Astrocyte (in vitro differentiated cells and primary cell): ENCODE measurements around the gene CTRB1. TPM values are rescaled to one million over a fixed set of nuclear protein-coding genes. Genes with fewer than 3 reads are reported as not detected.
"Not testable (repeated sequence)": the region's sequence is repeated elsewhere in the genome, so short reads cannot be mapped to it uniquely, and the experiment has no call there.

Experiments
- DNase-seq: peaks from one replicate; pipeline ENCODE4 v3.0.0-alpha.2; 2010; ENCODE audit warnings: low read depth
- FAIRE-seq: peaks from 2 replicates; lab custom pipeline; 2011; peaks lifted over from hg19 to GRCh38; lab: Jason Lieb, UNC
- H2AFZ ChIP-seq: 2 replicates; pipeline ENCODE4 v1.6.0; 2012; ENCODE audit warnings: low read depth, low read length, inconsistent platforms
- H3K27ac ChIP-seq: 2 replicates; pipeline ENCODE4 v1.5.1; 2011; ENCODE audit warnings: low read depth, low read length, inconsistent platforms
- H3K27me3 ChIP-seq: 2 replicates; pipeline ENCODE4 v1.6.0; 2011; ENCODE audit warnings: low read length, inconsistent platforms; ENCODE audit not compliant: insufficient read depth
- H3K36me3 ChIP-seq: 2 replicates; pipeline ENCODE4 v1.5.1; 2011; ENCODE audit warnings: low read length, inconsistent platforms; ENCODE audit not compliant: insufficient read depth
- H3K4me1 ChIP-seq: 2 replicates; pipeline ENCODE4 v1.5.1; 2011; ENCODE audit warnings: low read length, inconsistent platforms; ENCODE audit not compliant: insufficient read depth
- H3K4me2 ChIP-seq: 2 replicates; pipeline ENCODE4 v1.6.0; 2012; ENCODE audit warnings: low read length, inconsistent platforms
- H3K4me3 ChIP-seq: 2 replicates; pipeline ENCODE4 v1.5.1; 2011; ENCODE audit warnings: low read depth, mild to moderate bottlenecking, low read length, inconsistent platforms; ENCODE audit not compliant: insufficient read depth
- H3K79me2 ChIP-seq: 2 replicates; pipeline ENCODE4 v1.6.0; 2012; ENCODE audit warnings: mild to moderate bottlenecking, low read length, inconsistent platforms; ENCODE audit not compliant: insufficient read depth
- H3K9ac ChIP-seq: 2 replicates; pipeline ENCODE4 v1.6.0; 2012; ENCODE audit warnings: mild to moderate bottlenecking, low read length, inconsistent platforms
- H3K9me3 ChIP-seq: 2 replicates; pipeline ENCODE4 v1.5.1; 2012; ENCODE audit warnings: low read depth, mild to moderate bottlenecking, low read length, inconsistent platforms; ENCODE audit not compliant: insufficient read depth
- H4K20me1 ChIP-seq: 2 replicates; pipeline ENCODE4 v1.6.0; 2012; ENCODE audit warnings: low read length, inconsistent platforms; ENCODE audit not compliant: insufficient read depth
- H3K27ac Mint-ChIP-seq: one replicate; pipeline ENCODE4 v1.8.0; 2021; ENCODE audit warnings: mild to moderate bottlenecking, mixed read lengths; ENCODE audit not compliant: unreplicated experiment
- H3K27me3 Mint-ChIP-seq: one replicate; pipeline ENCODE4 v1.8.0; 2021; ENCODE audit warnings: low read depth, mixed read lengths; ENCODE audit not compliant: unreplicated experiment
- H3K36me3 Mint-ChIP-seq: one replicate; pipeline ENCODE4 v1.8.0; 2021; ENCODE audit warnings: low read depth, mixed read lengths; ENCODE audit not compliant: unreplicated experiment
- H3K4me1 Mint-ChIP-seq: one replicate; pipeline ENCODE4 v1.8.0; 2021; ENCODE audit warnings: low read depth, mixed read lengths; ENCODE audit not compliant: unreplicated experiment
- H3K4me3 Mint-ChIP-seq: one replicate; pipeline ENCODE4 v1.8.0; 2021; ENCODE audit warnings: mild to moderate bottlenecking, moderate library complexity, mixed read lengths; ENCODE audit not compliant: unreplicated experiment
- H3K9me3 Mint-ChIP-seq: one replicate; pipeline ENCODE4 v1.8.0; 2021; ENCODE audit warnings: mild to moderate bottlenecking, mixed read lengths; ENCODE audit not compliant: unreplicated experiment
- EZH2 ChIP-seq: IDR thresholded peaks from 2 replicates; pipeline ENCODE4 v1.6.1; 2012; ENCODE audit warnings: mild to moderate bottlenecking, low read length, inconsistent platforms; ENCODE audit not compliant: insufficient read depth
- total RNA-seq: library from RNA; stranded (reverse); gene quantifications from 2 replicates; pipeline ENCODE4 v1.2.1, GENCODE V29; 2021
- TF ChIP-seq, protein P1 (sequence below): IDR thresholded peaks from 2 replicates; pipeline ENCODE4 v1.5.1; 2011; ENCODE audit warnings: low read depth, mild to moderate bottlenecking, inconsistent platforms, low read length, moderate library complexity; ENCODE audit not compliant: insufficient read depth

Gene CTRB1
- total RNA-seq, 1 donor from 2014 or later, result not detected

DNA sequence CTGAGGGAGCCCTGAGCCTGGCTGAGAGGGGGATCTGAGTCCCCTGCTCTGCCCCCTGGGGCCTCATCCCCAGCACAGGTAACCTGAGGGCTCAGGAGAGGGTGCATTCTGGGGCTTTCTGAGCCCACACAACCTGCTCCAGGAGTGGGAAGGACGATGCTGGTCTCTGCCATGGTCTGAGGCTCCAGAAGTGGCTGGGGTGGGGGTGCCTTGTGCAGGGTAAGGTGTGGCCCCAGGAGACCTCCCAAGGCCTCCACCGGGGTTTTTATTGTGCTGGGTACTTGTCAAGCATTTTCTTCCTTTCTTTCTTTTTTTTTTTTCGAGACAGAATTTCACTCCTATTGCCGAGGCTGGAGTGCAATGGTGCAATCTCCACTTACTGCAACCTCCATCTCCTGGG lies 300 bp downstream of the CTRB1 start:
- H3K27ac Mint-ChIP-seq, result peak overlapping the region; percentile 34
- H3K79me2 ChIP-seq, result no peaks in the 10 kb centered on the region
- H3K9ac ChIP-seq, result no peak overlapping the region

DNA sequence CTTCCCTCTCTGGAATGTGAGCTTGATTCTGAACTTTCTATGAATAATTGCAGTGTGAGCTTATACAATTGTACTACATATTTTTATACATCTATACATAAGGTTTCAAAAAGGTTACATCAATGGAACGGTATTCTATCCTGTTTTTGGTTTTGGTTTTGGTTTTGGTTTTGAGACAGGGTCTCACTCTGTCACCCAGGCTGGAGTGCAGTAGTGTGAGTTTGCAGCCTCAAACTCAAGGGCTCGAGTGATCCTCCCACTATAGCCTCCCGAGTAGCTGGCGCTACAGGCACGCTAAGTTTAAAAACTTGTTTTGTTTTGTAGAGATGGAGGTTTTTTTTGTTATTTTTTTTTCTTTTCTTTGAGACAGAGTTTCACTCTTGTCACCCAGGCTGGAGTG lies 1.1 kb downstream of the CTRB1 start:
- Histone ChIP-seq H3K27me3 (no peaks in the 10 kb centered on the region), H4K20me1 (peaks cover 1% of the 10 kb centered on the region), H3K9ac (no peak overlapping the region), H3K36me3 (no peaks in the 10 kb centered on the region), H3K27ac (no peak overlapping the region), H3K79me2 (no peaks in the 10 kb centered on the region), H3K4me1 (no peaks in the 10 kb centered on the region), H3K4me2 (no peak overlapping the region), H3K9me3 (no peaks in the 10 kb centered on the region), H3K4me3 (no peak overlapping the region), H2AFZ (no peak overlapping the region)
- TF ChIP-seq EZH2, result no peak
- TF ChIP-seq, protein P1, sequence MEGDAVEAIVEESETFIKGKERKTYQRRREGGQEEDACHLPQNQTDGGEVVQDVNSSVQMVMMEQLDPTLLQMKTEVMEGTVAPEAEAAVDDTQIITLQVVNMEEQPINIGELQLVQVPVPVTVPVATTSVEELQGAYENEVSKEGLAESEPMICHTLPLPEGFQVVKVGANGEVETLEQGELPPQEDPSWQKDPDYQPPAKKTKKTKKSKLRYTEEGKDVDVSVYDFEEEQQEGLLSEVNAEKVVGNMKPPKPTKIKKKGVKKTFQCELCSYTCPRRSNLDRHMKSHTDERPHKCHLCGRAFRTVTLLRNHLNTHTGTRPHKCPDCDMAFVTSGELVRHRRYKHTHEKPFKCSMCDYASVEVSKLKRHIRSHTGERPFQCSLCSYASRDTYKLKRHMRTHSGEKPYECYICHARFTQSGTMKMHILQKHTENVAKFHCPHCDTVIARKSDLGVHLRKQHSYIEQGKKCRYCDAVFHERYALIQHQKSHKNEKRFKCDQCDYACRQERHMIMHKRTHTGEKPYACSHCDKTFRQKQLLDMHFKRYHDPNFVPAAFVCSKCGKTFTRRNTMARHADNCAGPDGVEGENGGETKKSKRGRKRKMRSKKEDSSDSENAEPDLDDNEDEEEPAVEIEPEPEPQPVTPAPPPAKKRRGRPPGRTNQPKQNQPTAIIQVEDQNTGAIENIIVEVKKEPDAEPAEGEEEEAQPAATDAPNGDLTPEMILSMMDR, result no peak
- peaks cover 2% of the 10 kb centered on the region for H3K4me1 Mint-ChIP-seq
- peaks cover 4% of the 10 kb centered on the region for H3K36me3 Mint-ChIP-seq
- DNase-seq (no peak), FAIRE-seq (no peak)
- no peak overlapping the region for H3K4me3 Mint-ChIP-seq
- no peaks in the 10 kb centered on the region for H3K9me3 Mint-ChIP-seq
- H3K27ac Mint-ChIP-seq, result peak overlapping the region; percentile 47
- H3K27me3 Mint-ChIP-seq, result peaks cover 4% of the 10 kb centered on the region

More for the DNA sequence above, 300 bp downstream of the CTRB1 start:
- Mint-ChIP-seq H3K4me1 (peaks cover 2% of the 10 kb centered on the region), H3K36me3 (peaks cover 4% of the 10 kb centered on the region), H3K27me3 (peaks cover 4% of the 10 kb centered on the region), H3K9me3 (no peaks in the 10 kb centered on the region), H3K4me3 (no peak overlapping the region)
- H3K4me1 ChIP-seq, result no peaks in the 10 kb centered on the region
- FAIRE-seq, result no peak
- no peaks in the 10 kb centered on the region for H3K36me3 ChIP-seq
- no peaks in the 10 kb centered on the region for H3K27me3 ChIP-seq
- no peaks in the 10 kb centered on the region for H3K9me3 ChIP-seq
- no peak for DNase-seq
- H3K27ac ChIP-seq, result no peak overlapping the region
- no peak overlapping the region for H3K4me2 ChIP-seq
- H3K4me3 ChIP-seq, result no peak overlapping the region
- H2AFZ ChIP-seq, result no peak overlapping the region
- no peak for TF ChIP-seq EZH2
- H4K20me1 ChIP-seq, result no peaks in the 10 kb centered on the region

DNA sequence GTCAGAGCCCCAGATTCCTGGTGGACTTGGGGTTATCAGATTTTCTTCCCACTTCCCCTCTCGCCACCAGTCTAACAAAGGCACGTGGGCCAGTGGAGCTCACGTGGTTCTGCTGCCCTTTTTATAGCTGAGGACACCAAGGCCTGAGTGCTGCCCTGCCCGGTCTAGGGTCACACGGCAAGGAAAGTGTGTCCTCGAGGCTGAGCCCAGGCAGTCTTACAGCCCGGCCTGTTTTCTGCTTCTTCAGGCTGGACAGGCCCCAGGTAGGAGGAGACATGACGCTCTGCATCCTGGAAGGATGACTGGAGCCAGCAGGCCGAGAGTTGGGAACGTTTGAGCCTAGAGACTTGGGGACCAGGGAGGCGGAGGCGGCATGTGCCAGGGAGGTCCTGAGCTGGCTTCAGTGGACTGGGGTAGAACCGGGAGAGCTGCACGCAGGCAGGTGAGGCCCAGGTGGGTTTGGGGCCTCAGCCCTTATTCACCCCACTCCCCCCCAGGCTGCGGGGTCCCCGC lies 3.5 kb downstream of the CTRB1 start:
- Histone ChIP-seq H2AFZ (no peak overlapping the region), H3K4me2 (no peak overlapping the region), H3K27me3 (no peaks in the 10 kb centered on the region), H3K9ac (no peak overlapping the region), H4K20me1 (peaks cover 15% of the 10 kb centered on the region), H3K36me3 (no peaks in the 10 kb centered on the region), H3K4me1 (no peaks in the 10 kb centered on the region), H3K9me3 (no peaks in the 10 kb centered on the region), H3K27ac (no peak overlapping the region), H3K79me2 (no peaks in the 10 kb centered on the region), H3K4me3 (no peak overlapping the region)
- DNase-seq, result no peak
- Mint-ChIP-seq H3K27ac (peak overlapping the region; percentile 85), H3K9me3 (no peaks in the 10 kb centered on the region), H3K4me1 (peaks cover 6% of the 10 kb centered on the region), H3K4me3 (no peak overlapping the region), H3K27me3 (peaks cover 4% of the 10 kb centered on the region), H3K36me3 (peaks cover 4% of the 10 kb centered on the region)
- TF ChIP-seq, protein P1, result no peak
- no peak for TF ChIP-seq EZH2
- no peak for FAIRE-seq

DNA sequence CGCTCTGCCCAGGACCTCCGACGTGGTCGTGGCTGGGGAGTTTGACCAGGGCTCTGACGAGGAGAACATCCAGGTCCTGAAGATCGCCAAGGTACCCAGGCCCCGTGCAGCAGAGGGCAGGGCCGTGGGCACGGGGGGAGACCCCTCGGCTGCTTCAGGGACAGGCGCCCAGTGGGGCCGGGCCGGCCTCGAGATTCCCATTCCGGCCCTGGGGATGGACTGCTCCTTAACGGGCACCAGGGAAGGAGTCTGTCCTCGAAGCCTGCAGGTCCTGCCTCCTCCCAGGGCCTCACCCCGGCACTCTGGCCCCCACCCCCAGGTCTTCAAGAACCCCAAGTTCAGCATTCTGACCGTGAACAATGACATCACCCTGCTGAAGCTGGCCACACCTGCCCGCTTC lies 4.3 kb downstream of the CTRB1 start:
- H3K4me2 ChIP-seq, H3K79me2 ChIP-seq, H3K27me3 Mint-ChIP-seq, H3K4me1 Mint-ChIP-seq, H3K4me3 ChIP-seq, DNase-seq, H3K9me3 ChIP-seq, H2AFZ ChIP-seq, H3K4me1 ChIP-seq, H3K36me3 ChIP-seq, H3K9ac ChIP-seq, H3K27me3 ChIP-seq, H3K4me3 Mint-ChIP-seq, H3K27ac Mint-ChIP-seq, H3K9me3 Mint-ChIP-seq, H3K27ac ChIP-seq, H3K36me3 Mint-ChIP-seq: not testable (repeated sequence)
- FAIRE-seq, result peak; percentile 50
- H4K20me1 ChIP-seq, result peaks cover 23% of the 10 kb centered on the region
